Activated B cell treated with CpG ODN at 0.5 μM for 24 hours (primary cell): Measurements from ENCODE around the gene CYP2D6. TPM values are rescaled to one million over a fixed set of nuclear protein-coding genes. Genes with fewer than 3 reads are reported as not detected.

Source experiments
- ATAC-seq: fragments of 200-7000 bp; cut with Tn5 transposase; one replicate; pipeline ENCODE4 v1.10.0; 2021; ENCODE audit warnings: low read depth, mild to moderate bottlenecking, moderate library complexity
- CTCF ChIA-PET: fragments of 350-600 bp; sonication (Branson Sonifier 250); formaldehyde crosslinking; loops from one replicate; lab custom pipeline; 2021; ENCODE audit warnings: antibody characterized with exemption; lab: Charles Lee
- POLR2A ChIA-PET: fragments of 350-600 bp; sonication (Branson Sonifier 250); formaldehyde crosslinking; loops from one replicate; lab custom pipeline; 2021; ENCODE audit warnings: antibody characterized with exemption; lab: Charles Lee
- DNase-seq: peaks from one replicate; pipeline ENCODE4 v3.0.0; 2022
- H3K27ac Mint-ChIP-seq: one replicate; pipeline ENCODE4 v1.8.0; 2020; ENCODE audit warnings: mixed read lengths
- H3K27me3 Mint-ChIP-seq: one replicate; pipeline ENCODE4 v1.8.0; 2021; ENCODE audit warnings: mixed read lengths
- H3K36me3 Mint-ChIP-seq: one replicate; pipeline ENCODE4 v1.8.0; 2021; ENCODE audit warnings: low read depth, mixed read lengths
- H3K4me1 Mint-ChIP-seq: one replicate; pipeline ENCODE4 v1.8.0; 2021; ENCODE audit warnings: mixed read lengths
- H3K4me3 Mint-ChIP-seq: one replicate; pipeline ENCODE4 v1.8.0; 2020; ENCODE audit warnings: mild to moderate bottlenecking, mixed read lengths
- H3K9me3 Mint-ChIP-seq: one replicate; pipeline ENCODE4 v1.8.0; 2020; ENCODE audit warnings: mixed read lengths
- CTCF ChIP-seq: fragments of 200-600 bp; IDR thresholded peaks from one replicate; pipeline ENCODE4 v1.8.0; 2022; ENCODE audit warnings: antibody characterized with exemption, mild to moderate bottlenecking
- intact Hi-C: fragments of 100-400 bp; cut with micrococcal nuclease; formaldehyde crosslinking; loops from one replicate; pipeline ENCODE4 v1.15.1; 2024
- total RNA-seq: library from RNA; stranded (reverse); gene quantifications from 2 replicates; pipeline ENCODE4 v1.2.3, GENCODE V29; 2022

The CYP2D6 gene
- total RNA-seq, 1 donor from 2014 or later, result 2.8 TPM

GRCh38 chr22:42171417-42171816 is 40.8 kb upstream of the CYP2D6 start:
- H3K4me1 Mint-ChIP-seq, result peaks cover 35% of the 10 kb centered on the region
- ChIA-PET CTCF (interaction anchor here (1.2 to 3.5 kb wide), 2 partner anchors 266 to 285 kb away, joined by 3 to 16 read pairs; no protein-coding TSS in a partner anchor), POLR2A (no interaction called here)
- no peak overlapping the region for H3K27ac Mint-ChIP-seq
- H3K36me3 Mint-ChIP-seq, result peaks cover 52% of the 10 kb centered on the region
- no peak for ATAC-seq
- no peak overlapping the region for H3K4me3 Mint-ChIP-seq
- no peak for DNase-seq
- no peak for TF ChIP-seq CTCF
- H3K27me3 Mint-ChIP-seq, result no peaks in the 10 kb centered on the region
- intact Hi-C loops, result no loop called here
- no peaks in the 10 kb centered on the region for H3K9me3 Mint-ChIP-seq

- CTCF ChIA-PET, result interaction anchor here (1.2 to 3.5 kb wide), 2 partner anchors 266 to 285 kb away, joined by 3 to 16 read pairs; no protein-coding TSS in a partner anchor
- Mint-ChIP-seq H3K36me3 (peaks cover 50% of the 10 kb centered on the region), H3K4me3 (no peak overlapping the region), H3K27me3 (no peaks in the 10 kb centered on the region), H3K4me1 (peaks cover 34% of the 10 kb centered on the region), H3K27ac (no peak overlapping the region), H3K9me3 (no peaks in the 10 kb centered on the region)
- intact Hi-C loops, result no loop called here
- POLR2A ChIA-PET, result no interaction called here
- no peak for TF ChIP-seq CTCF
- ATAC-seq (no peak), DNase-seq (no peak)
Measured at GRCh38 chr22:42170946-42171345, 40.3 kb upstream of the CYP2D6 start.

GRCh38 chr22:42169055-42169469 is 38.5 kb upstream of the CYP2D6 start:
- ChIA-PET POLR2A (no interaction called here), CTCF (interaction anchor here (0.6 to 3.7 kb wide), 4 partner anchors 78 to 275 kb away, joined by 3 to 18 read pairs (median 6); no protein-coding TSS in a partner anchor)
- peak; percentile 48 for DNase-seq
- intact Hi-C loops, result loop anchor here (1.0 to 10.0 kb wide), 4 partner anchors 74 to 304 kb away; partner anchors contain the start of gene NDUFA6
- peaks cover 34% of the 10 kb centered on the region for H3K4me1 Mint-ChIP-seq
- no peaks in the 10 kb centered on the region for H3K9me3 Mint-ChIP-seq
- H3K27me3 Mint-ChIP-seq, result no peaks in the 10 kb centered on the region
- H3K27ac Mint-ChIP-seq, result no peak overlapping the region
- no peak for TF ChIP-seq CTCF
- peaks cover 53% of the 10 kb centered on the region for H3K36me3 Mint-ChIP-seq
- no peak overlapping the region for H3K4me3 Mint-ChIP-seq
- peak; percentile 79 for ATAC-seq

GRCh38 chr22:42168476-42168875 is 37.9 kb upstream of the CYP2D6 start:
- peaks cover 28% of the 10 kb centered on the region for H3K4me1 Mint-ChIP-seq
- POLR2A ChIA-PET, result interaction anchor here (0.6 kb wide), 1 partner anchor 207 kb away, joined by 9 read pairs; no protein-coding TSS in a partner anchor
- H3K27me3 Mint-ChIP-seq, result no peaks in the 10 kb centered on the region
- ATAC-seq (no peak), DNase-seq (no peak)
- H3K9me3 Mint-ChIP-seq, result no peaks in the 10 kb centered on the region
- CTCF ChIA-PET, result interaction anchor here (0.8 to 3.7 kb wide), 3 partner anchors 170 to 269 kb away, joined by 3 to 18 read pairs (median 3); partner anchors contain the start of gene WBP2NL
- H3K4me3 Mint-ChIP-seq, result no peak overlapping the region
- no peak overlapping the region for H3K27ac Mint-ChIP-seq
- peaks cover 53% of the 10 kb centered on the region for H3K36me3 Mint-ChIP-seq
- no peak for TF ChIP-seq CTCF
- intact Hi-C loops, result loop anchor here (10.0 kb wide), 1 partner anchor 74 kb away; the partner anchor contains the start of gene NDUFA6

- Mint-ChIP-seq H3K27me3 (no peaks in the 10 kb centered on the region), H3K4me1 (peaks cover 15% of the 10 kb centered on the region), H3K27ac (no peak overlapping the region), H3K9me3 (no peaks in the 10 kb centered on the region), H3K4me3 (no peak overlapping the region), H3K36me3 (peaks cover 56% of the 10 kb centered on the region)
- TF ChIP-seq CTCF, result no peak
- DNase-seq, result no peak
- POLR2A ChIA-PET, result no interaction called here
- CTCF ChIA-PET, result interaction anchor here (3.7 kb wide), 1 partner anchor 271 kb away, joined by 18 read pairs; no protein-coding TSS in a partner anchor
- intact Hi-C loops, result loop anchor here (10.0 kb wide), 1 partner anchor 72 kb away; the partner anchor contains the start of gene NDUFA6
- no peak for ATAC-seq
Measured at GRCh38 chr22:42167066-42167465, 36.5 kb upstream of the CYP2D6 start.
